ENCODE measurements around the gene ISG20L2. TPM values are rescaled to one million over a fixed set of nuclear protein-coding genes. Genes with fewer than 3 reads are reported as not detected.
"Not testable (repeated sequence)": the region's sequence is repeated elsewhere in the genome, so short reads cannot be mapped to it uniquely, and the experiment has no call there.

The ISG20L2 gene
- total RNA-seq, 2 experiments from 2014 or later = 40.6 to 44.5 TPM

DNA sequence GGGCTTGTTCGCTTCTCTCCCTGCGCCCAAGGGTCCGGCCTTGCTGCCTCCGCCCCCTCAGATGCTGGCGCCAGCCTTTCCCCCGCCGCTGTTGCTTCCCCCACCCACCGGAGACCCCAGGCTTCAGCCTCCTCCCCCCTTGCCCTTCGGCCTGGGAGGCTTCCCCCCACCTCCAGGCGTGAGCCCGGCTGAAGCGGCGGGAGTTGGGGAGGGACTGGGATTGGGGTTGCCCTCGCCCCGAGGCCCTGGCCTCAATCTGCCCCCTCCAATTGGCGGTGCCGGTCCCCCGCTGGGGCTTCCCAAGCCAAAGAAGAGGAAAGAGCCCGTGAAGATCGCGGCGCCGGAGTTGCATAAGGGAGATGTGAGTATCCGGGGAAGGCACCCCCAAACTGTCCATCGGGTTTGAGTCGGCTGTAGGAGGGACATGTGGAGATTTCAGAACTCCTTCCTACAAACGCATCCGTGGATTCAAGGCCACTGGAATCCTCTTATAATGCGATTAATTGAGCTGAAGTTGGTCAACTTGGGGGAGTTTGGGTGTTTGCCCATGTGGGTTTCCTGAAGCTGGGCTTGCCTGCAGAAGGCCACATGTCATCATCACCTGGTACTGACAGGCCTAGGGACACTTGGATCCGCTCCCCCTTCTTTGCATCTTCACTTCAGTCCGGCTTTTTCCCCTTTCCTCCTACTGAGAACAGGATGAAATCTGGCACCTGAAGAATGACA is 39.5 kb upstream of the ISG20L2 start:
- Mint-ChIP-seq H3K27ac (no peak overlapping the region), H3K4me3 (no peak overlapping the region), H3K36me3 (ENCODE audit: low read depth) (peaks cover 37% of the 10 kb centered on the region), H3K4me1 (ENCODE audit: low read depth) (peaks cover 38% of the 10 kb centered on the region), H3K27me3 (no peaks in the 10 kb centered on the region), H3K9me3 (no peaks in the 10 kb centered on the region)
- no peak for ATAC-seq
- no peak for TF ChIP-seq CTCF (IDR thresholded peaks at IDR 0.05)
- intact Hi-C loops (cut with micrococcal nuclease) = loop anchor here (1.0 to 5.0 kb wide), 3 partner anchors 15 to 41 kb away; partner anchors contain the start of genes ISG20L2, METTL25B and MRPL24
- ChIA-PET POLR2A (interaction anchor here (1.0 to 5.0 kb wide), 12 partner anchors 8 to 267 kb away, joined by 3 to 41 read pairs (median 4); partner anchors contain the start of genes HDGF, ISG20L2, MEF2D and METTL25B), CTCF (interaction anchor here (0.9 to 7.5 kb wide), 15 partner anchors 9 to 160 kb away, joined by 3 to 92 read pairs (median 4); partner anchors contain the start of genes CRABP2, ISG20L2, METTL25B and MRPL24)
- DNase-seq = peak; percentile 44

- Mint-ChIP-seq H3K27ac (no peak within 1 kb of the TSS), H3K4me3 (no peak within 1 kb of the TSS)
- ATAC-seq = peak; percentile 94
Measured at GRCh38 chr1:156767101-156767878, 38.7 kb upstream of the ISG20L2 start, which contains the start of gene PRCC. Gene PRCC, plus strand, starts transcription at chr1:156767535. Its CDS starts 237 bp downstream, at chr1:156767772.

DNA sequence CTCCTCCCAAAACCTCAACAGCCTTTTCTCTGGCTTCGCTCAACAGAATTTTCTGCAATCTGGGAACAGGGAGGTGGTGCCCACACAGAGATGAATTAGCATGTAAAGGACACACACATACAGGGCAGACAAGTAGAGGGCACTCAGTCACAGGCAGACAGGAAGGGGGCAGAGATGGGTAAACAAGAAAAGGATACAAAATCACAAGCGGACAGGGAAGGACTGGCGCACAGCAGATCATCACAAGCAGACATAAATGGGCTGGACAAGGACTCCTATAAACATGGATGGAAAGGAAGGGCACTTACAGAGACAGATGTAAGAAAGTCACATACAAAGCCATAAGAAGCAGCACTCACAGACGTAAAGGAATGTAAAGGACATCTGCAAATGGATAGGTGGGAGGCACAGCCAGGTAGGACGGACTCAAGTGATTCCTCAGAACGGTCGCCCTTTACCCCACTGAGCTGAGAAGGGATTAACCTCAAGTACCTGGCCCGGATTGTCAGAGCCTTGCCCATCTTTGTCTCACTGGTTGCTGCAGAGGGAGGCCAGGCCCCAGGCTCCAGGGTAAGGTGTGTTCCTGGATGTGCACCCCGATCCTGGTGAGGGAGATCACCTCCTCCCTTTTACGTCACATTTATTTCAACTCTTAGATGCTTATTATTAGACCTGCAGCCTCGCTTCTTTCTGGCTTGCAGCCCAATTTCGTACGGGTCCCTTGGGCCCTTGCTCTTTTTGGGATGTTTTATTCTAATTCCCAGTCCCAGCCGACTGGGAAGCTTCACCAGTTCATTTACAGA is 37.9 kb upstream of the ISG20L2 start:
- Mint-ChIP-seq H3K4me3 (no peak overlapping the region), H3K4me1 (ENCODE audit: low read depth) (peaks cover 30% of the 10 kb centered on the region), H3K27me3 (no peaks in the 10 kb centered on the region), H3K36me3 (ENCODE audit: low read depth) (peaks cover 28% of the 10 kb centered on the region), H3K9me3 (no peaks in the 10 kb centered on the region), H3K27ac (no peak overlapping the region)
- peak; percentile 0 for ATAC-seq
- TF ChIP-seq CTCF (IDR thresholded peaks at IDR 0.05) = no peak
- no peak for DNase-seq
- intact Hi-C loops (cut with micrococcal nuclease) = loop anchor here (1.0 to 5.0 kb wide), 3 partner anchors 14 to 39 kb away; partner anchors contain the start of genes ISG20L2, METTL25B and MRPL24
- ChIA-PET CTCF (interaction anchor here (0.7 to 7.5 kb wide), 11 partner anchors 10 to 93 kb away, joined by 3 to 92 read pairs (median 3); partner anchors contain the start of genes CRABP2, ISG20L2, METTL25B and MRPL24), POLR2A (interaction anchor here (0.7 to 5.0 kb wide), 10 partner anchors 15 to 1697 kb away, joined by 3 to 41 read pairs (median 4); partner anchors contain the start of genes HDGF, ISG20L2, METTL25B and MRPL24)

More at GRCh38 chr1:156767101-156767878, 38.7 kb upstream of the ISG20L2 start, which contains the start of gene PRCC:
- Mint-ChIP-seq H3K9me3 (no peaks in the 10 kb centered on the region), H3K27me3 (no peaks in the 10 kb centered on the region), H3K36me3 (ENCODE audit: low read depth) (peaks cover 32% of the 10 kb centered on the region), H3K4me1 (ENCODE audit: low read depth) (peaks cover 34% of the 10 kb centered on the region)
- TF ChIP-seq CTCF (IDR thresholded peaks at IDR 0.05) = no peak
- ChIA-PET POLR2A (interaction anchor here (0.7 to 5.0 kb wide), 12 partner anchors 9 to 1698 kb away, joined by 3 to 41 read pairs (median 3); partner anchors contain the start of genes HDGF, ISG20L2, MEF2D and METTL25B), CTCF (interaction anchor here (0.7 to 7.5 kb wide), 11 partner anchors 10 to 92 kb away, joined by 3 to 92 read pairs (median 4); partner anchors contain the start of genes CRABP2, ISG20L2, METTL25B and MRPL24)
- peak; percentile 99 for DNase-seq
- intact Hi-C loops (cut with micrococcal nuclease) = loop anchor here (1.0 to 5.0 kb wide), 3 partner anchors 14 to 40 kb away; partner anchors contain the start of genes ISG20L2, METTL25B and MRPL24

DNA sequence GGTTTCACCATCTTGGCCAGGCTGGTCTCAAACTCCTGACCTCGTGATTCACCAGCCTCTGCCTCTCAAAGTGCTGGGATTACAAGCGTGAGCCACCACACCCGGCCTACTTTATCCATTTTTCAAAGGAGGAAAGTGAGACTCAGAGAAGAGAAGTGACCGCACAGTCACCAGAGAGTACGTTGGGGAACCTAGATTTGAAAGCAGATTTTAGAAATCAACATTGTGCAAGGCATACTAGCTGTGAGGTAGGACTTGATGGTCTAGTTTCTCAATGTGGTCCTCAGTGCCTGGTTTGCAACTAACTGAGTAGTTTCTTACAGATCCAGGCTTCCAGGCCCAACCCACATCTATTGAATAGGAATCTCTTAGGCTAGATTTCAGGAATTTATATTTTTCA is 37.1 kb upstream of the ISG20L2 start:
- H3K27ac Mint-ChIP-seq = peak overlapping the region; percentile 34
- POLR2A ChIA-PET = interaction anchor here (4.1 to 5.0 kb wide), 2 partner anchors 14 to 38 kb away, joined by 35 to 41 read pairs; partner anchors contain the start of genes HDGF, ISG20L2 and METTL25B
- intact Hi-C loops (cut with micrococcal nuclease) = loop anchor here (2.0 to 5.0 kb wide), 2 partner anchors 13 to 38 kb away; partner anchors contain the start of genes ISG20L2 and METTL25B

DNA sequence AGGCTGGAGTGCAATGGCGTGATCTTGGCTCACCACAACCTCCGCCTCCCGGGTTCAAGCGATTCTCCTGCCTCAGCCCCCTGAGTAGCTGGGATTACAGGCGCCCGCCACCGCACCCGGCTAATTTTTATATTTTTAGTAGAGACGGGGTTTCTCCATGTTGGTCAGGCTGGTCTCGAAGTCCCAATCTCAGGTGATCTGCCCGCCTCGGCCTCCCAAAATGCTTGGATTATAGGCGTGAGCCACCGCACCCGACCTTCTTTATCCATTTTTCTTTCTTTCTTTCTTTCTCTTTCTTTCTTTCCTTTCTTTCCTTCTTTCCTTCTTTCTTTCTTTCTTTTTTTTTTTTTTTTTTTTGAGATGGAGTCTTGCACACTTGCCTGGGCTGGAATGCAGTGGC is 36.6 kb upstream of the ISG20L2 start:
- CTCF ChIA-PET = interaction anchor here (1.3 to 7.5 kb wide), 2 partner anchors 24 to 38 kb away, joined by 3 to 92 read pairs; partner anchors contain the start of genes ISG20L2, METTL25B and MRPL24

More for the DNA sequence above, 37.1 kb upstream of the ISG20L2 start:
- no peak for TF ChIP-seq CTCF (IDR thresholded peaks at IDR 0.05)
- no peak overlapping the region for H3K4me3 Mint-ChIP-seq
- H3K36me3 Mint-ChIP-seq (ENCODE audit: low read depth) = peaks cover 21% of the 10 kb centered on the region
- CTCF ChIA-PET = interaction anchor here (1.3 to 7.5 kb wide), 2 partner anchors 24 to 39 kb away, joined by 3 to 92 read pairs; partner anchors contain the start of genes ISG20L2, METTL25B and MRPL24
- ATAC-seq = no peak
- no peak for DNase-seq
- peaks cover 22% of the 10 kb centered on the region for H3K4me1 Mint-ChIP-seq (ENCODE audit: low read depth)
- no peaks in the 10 kb centered on the region for H3K27me3 Mint-ChIP-seq
- H3K9me3 Mint-ChIP-seq = no peaks in the 10 kb centered on the region

More for the DNA sequence above, 36.6 kb upstream of the ISG20L2 start:
- not testable (repeated sequence) for H3K27me3 Mint-ChIP-seq, H3K4me3 Mint-ChIP-seq, DNase-seq, H3K9me3 Mint-ChIP-seq, ATAC-seq, H3K27ac Mint-ChIP-seq
- H3K4me1 Mint-ChIP-seq (ENCODE audit: low read depth) = peaks cover 20% of the 10 kb centered on the region
- intact Hi-C loops (cut with micrococcal nuclease) = loop anchor here (5.0 kb wide), 1 partner anchor 38 kb away; the partner anchor contains the start of genes ISG20L2 and METTL25B
- POLR2A ChIA-PET = interaction anchor here (0.6 to 5.0 kb wide), 2 partner anchors 37 to 265 kb away, joined by 3 to 35 read pairs; partner anchors contain the start of genes ISG20L2 and METTL25B
- peaks cover 17% of the 10 kb centered on the region for H3K36me3 Mint-ChIP-seq (ENCODE audit: low read depth)
